Natural killer cell (primary cell): ENCODE data around the gene DOP1A. TPM values are rescaled to one million over a fixed set of nuclear protein-coding genes. Genes with fewer than 3 reads are reported as not detected.

ENCODE experiments used
- ATAC-seq, 3 donors: fragments of 150-1000 bp in 2 of 3; fragments of 200-7000 bp in 1 of 3; cut with Tn5 transposase; 1 replicate in 1 of 3; 2 replicates in 2 of 3; pipeline ENCODE4 v1.10.0; 2021; ENCODE audit warnings: mild to moderate bottlenecking in 2 of 3, moderate library complexity in 2 of 3
- DNase-seq, 2 donors: peaks; one replicate each; pipeline versions ENCODE4 v3.0.0 to v3.0.0-alpha.2; 2013 to 2021; ENCODE audit warnings: mixed read lengths in 1 of 2
- H3K27ac ChIP-seq: one replicate; pipeline ENCODE4 v1.5.1; 2013; ENCODE audit warnings: mild to moderate bottlenecking, low read length
- H3K27me3 ChIP-seq: one replicate; pipeline ENCODE4 v1.6.1; 2013; ENCODE audit warnings: low read length; ENCODE audit not compliant: control insufficient read depth, insufficient read depth
- H3K36me3 ChIP-seq: one replicate; pipeline ENCODE4 v1.6.1; 2013; ENCODE audit warnings: low read length; ENCODE audit not compliant: control insufficient read depth, insufficient read depth
- H3K4me1 ChIP-seq: one replicate; pipeline ENCODE4 v1.6.1; 2013; ENCODE audit warnings: low read length; ENCODE audit not compliant: control insufficient read depth, insufficient read depth
- H3K4me3 ChIP-seq: one replicate; pipeline ENCODE4 v1.5.1; 2013; ENCODE audit warnings: low read length
- H3K9me3 ChIP-seq: one replicate; pipeline ENCODE4 v1.6.1; 2013; ENCODE audit warnings: low read length; ENCODE audit not compliant: control insufficient read depth, insufficient read depth
- H3K27ac Mint-ChIP-seq, 2 donors: one replicate each; pipeline ENCODE4 v1.8.0; 2022; ENCODE audit warnings: mild to moderate bottlenecking in 2 of 2, mixed read lengths in 2 of 2, moderate library complexity in 1 of 2
- H3K27me3 Mint-ChIP-seq, 2 donors: one replicate each; pipeline ENCODE4 v1.8.0; 2022; ENCODE audit warnings: low read depth in 2 of 2, mixed read lengths in 2 of 2
- H3K36me3 Mint-ChIP-seq: one replicate; pipeline ENCODE4 v1.8.0; 2022; ENCODE audit warnings: mixed read lengths
- H3K4me1 Mint-ChIP-seq, 2 donors: one replicate each; pipeline ENCODE4 v1.8.0; 2022; ENCODE audit warnings: mixed read lengths in 2 of 2
- H3K4me3 Mint-ChIP-seq: one replicate; pipeline ENCODE4 v1.8.0; 2022; ENCODE audit warnings: mild to moderate bottlenecking, moderate library complexity, mixed read lengths
- H3K9me3 Mint-ChIP-seq, 2 donors: one replicate each; pipeline ENCODE4 v1.8.0; 2022; ENCODE audit warnings: mixed read lengths in 2 of 2
- CTCF ChIP-seq: fragments of 200-600 bp; IDR thresholded peaks from one replicate; pipeline ENCODE4 v1.8.0; 2022; ENCODE audit warnings: antibody characterized with exemption
- WGBS: methylation state at CpG from one replicate; pipeline ENCODE4 v1.1.7; 2013; ENCODE audit warnings: missing lambda C conversion rate; ENCODE audit not compliant: insufficient coverage; 5-methylcytosine and 5-hydroxymethylcytosine counted together
- intact Hi-C: fragments of 100-400 bp; cut with micrococcal nuclease; formaldehyde crosslinking; loops from one replicate; pipeline ENCODE4 v1.14.2; 2022
- total RNA-seq, 4 donors: library from RNA; stranded (reverse); fragments of 120-200 nt in 1 of 4; gene quantifications; one replicate each; pipeline versions ENCODE4 v1.2.3 to v1.2.4, GENCODE V29; 2013 to 2022

Gene DOP1A
- total RNA-seq, 3 donors from 2014 or later (not counting 1 experiment from before 2014, with no cell fraction given), result 23.5 to 36.7 (median 30.1) TPM

- H3K27ac ChIP-seq, result no peak overlapping the region
- intact Hi-C loops, result no loop called here
- 100% methylated on average over 2 of the region's 2 CpGs for WGBS
- Mint-ChIP-seq H3K27ac (no peak overlapping the region), H3K9me3 (no peaks in the 10 kb centered on the region), H3K27me3 (no peaks in the 10 kb centered on the region), H3K4me3 (no peak overlapping the region), H3K36me3 (peaks cover 2% of the 10 kb centered on the region), H3K4me1 (peaks cover 24 to 31% of the 10 kb centered on the region in 2 donors)
- peaks cover 4% of the 10 kb centered on the region for H3K36me3 ChIP-seq
- TF ChIP-seq CTCF, result no peak
- no peaks in the 10 kb centered on the region for H3K9me3 ChIP-seq
- ATAC-seq (no peak), DNase-seq (no peak)
- H3K27me3 ChIP-seq, result no peaks in the 10 kb centered on the region
- H3K4me3 ChIP-seq, result no peak overlapping the region
- no peaks in the 10 kb centered on the region for H3K4me1 ChIP-seq
Measured at GRCh38 chr6:83096791-83097190, 29.3 kb downstream of the DOP1A start.

GRCh38 chr6:83097204-83097603 lies 29.7 kb downstream of the DOP1A start:
- intact Hi-C loops, result no loop called here
- H3K27ac Mint-ChIP-seq, result no peak overlapping the region
- H3K9me3 ChIP-seq, result no peaks in the 10 kb centered on the region
- no peak overlapping the region for H3K4me3 Mint-ChIP-seq
- no peak overlapping the region for H3K4me3 ChIP-seq
- no peak for TF ChIP-seq CTCF
- H3K4me1 ChIP-seq, result no peaks in the 10 kb centered on the region
- H3K36me3 Mint-ChIP-seq, result peaks cover 6% of the 10 kb centered on the region
- H3K27me3 ChIP-seq, result no peaks in the 10 kb centered on the region
- no peaks in the 10 kb centered on the region for H3K9me3 Mint-ChIP-seq
- peaks cover 4% of the 10 kb centered on the region for H3K36me3 ChIP-seq
- WGBS, result 100% methylated on average over 2 of the region's 2 CpGs
- no peak for ATAC-seq
- H3K27me3 Mint-ChIP-seq, result no peaks in the 10 kb centered on the region
- H3K27ac ChIP-seq, result no peak overlapping the region
- H3K4me1 Mint-ChIP-seq, result peaks cover 24 to 31% of the 10 kb centered on the region in 2 donors
- DNase-seq, result no peak

- H3K9me3 Mint-ChIP-seq, result no peaks in the 10 kb centered on the region
- Histone ChIP-seq H3K27me3 (no peaks in the 10 kb centered on the region), H3K4me3 (no peak overlapping the region), H3K36me3 (peaks cover 6% of the 10 kb centered on the region), H3K4me1 (no peaks in the 10 kb centered on the region), H3K9me3 (no peaks in the 10 kb centered on the region), H3K27ac (no peak overlapping the region)
- no peak overlapping the region for H3K4me3 Mint-ChIP-seq
- no peaks in the 10 kb centered on the region for H3K27me3 Mint-ChIP-seq
- peaks cover 21 to 28% of the 10 kb centered on the region in 2 donors for H3K4me1 Mint-ChIP-seq
- ATAC-seq, result no peak
- no peak for TF ChIP-seq CTCF
- H3K27ac Mint-ChIP-seq, result no peak overlapping the region
- peaks cover 7% of the 10 kb centered on the region for H3K36me3 Mint-ChIP-seq
- no CpG with 5 or more reads among the region's 1 CpG for WGBS
- intact Hi-C loops, result no loop called here
- no peak for DNase-seq
Measured at GRCh38 chr6:83097675-83098074, 30.2 kb downstream of the DOP1A start.

- no peaks in the 10 kb centered on the region for H3K27me3 ChIP-seq
- H3K27me3 Mint-ChIP-seq, result no peaks in the 10 kb centered on the region
- H3K36me3 ChIP-seq, result peaks cover 10% of the 10 kb centered on the region
- H3K4me1 Mint-ChIP-seq, result peaks cover 19 to 24% of the 10 kb centered on the region in 2 donors
- 100% methylated on average over 3 of the region's 3 CpGs for WGBS
- no peak for DNase-seq
- H3K4me3 Mint-ChIP-seq, result no peak overlapping the region
- H3K36me3 Mint-ChIP-seq, result peaks cover 7% of the 10 kb centered on the region
- no peak overlapping the region for H3K27ac Mint-ChIP-seq
- no peaks in the 10 kb centered on the region for H3K4me1 ChIP-seq
- no peak for ATAC-seq
- no peak for TF ChIP-seq CTCF
- no peak overlapping the region for H3K27ac ChIP-seq
- intact Hi-C loops, result no loop called here
- H3K4me3 ChIP-seq, result no peak overlapping the region
- H3K9me3 ChIP-seq, result no peaks in the 10 kb centered on the region
- no peaks in the 10 kb centered on the region for H3K9me3 Mint-ChIP-seq
Measured at GRCh38 chr6:83098589-83098988, 31.1 kb downstream of the DOP1A start.
